GM18520 (cell line): ENCODE data around the gene MRPS35.

ENCODE experiments used
- ATAC-seq: cut with Tn5 transposase; IDR thresholded peaks from one replicate; pipeline ENCODE4 v1.9.1; 2021; ENCODE audit not compliant: unreplicated experiment

MRPS35 gene

GRCh38 chr12:27771481-27772327, 61.1 kb downstream of the MRPS35 start:
- no peak for ATAC-seq

GRCh38 chr12:27772328-27773049, 61.9 kb downstream of the MRPS35 start:
- no peak for ATAC-seq

GRCh38 chr12:27777141-27777540, 66.5 kb downstream of the MRPS35 start:
- ATAC-seq = no peak

GRCh38 chr12:27778206-27778605, 67.6 kb downstream of the MRPS35 start:
- no peak for ATAC-seq

GRCh38 chr12:27779416-27779919, 68.8 kb downstream of the MRPS35 start:
- no peak for ATAC-seq

- peak; percentile 57 for ATAC-seq
Observed at GRCh38 chr12:27779920-27780611, 69.4 kb downstream of the MRPS35 start, which contains the start of the genes KLHL42 and MANSC4. Gene KLHL42, plus strand, starts transcription at chr12:27780233. Its CDS starts 98 bp downstream, at chr12:27780331. Gene MANSC4, minus strand, starts transcription at chr12:27780236. Its CDS starts 8,960 bp downstream, at chr12:27771276.

GRCh38 chr12:27780612-27781408, 70.2 kb downstream of the MRPS35 start:
- ATAC-seq = peak; percentile 8

GRCh38 chr12:27781680-27782079, 71.0 kb downstream of the MRPS35 start:
- ATAC-seq = no peak

- no peak for ATAC-seq
Observed at GRCh38 chr12:27782481-27782880, 71.8 kb downstream of the MRPS35 start.

GRCh38 chr12:27785882-27786570, 75.4 kb downstream of the MRPS35 start:
- no peak for ATAC-seq

GRCh38 chr12:27787559-27787958, 76.9 kb downstream of the MRPS35 start:
- no peak for ATAC-seq

GRCh38 chr12:27790179-27790578, 79.5 kb downstream of the MRPS35 start:
- ATAC-seq = no peak

GRCh38 chr12:27794818-27795584, 84.4 kb downstream of the MRPS35 start:
- no peak for ATAC-seq

GRCh38 chr12:27796128-27796527, 85.5 kb downstream of the MRPS35 start:
- ATAC-seq = no peak

GRCh38 chr12:27797301-27798025, 86.8 kb downstream of the MRPS35 start:
- ATAC-seq = no peak

- ATAC-seq = no peak
Observed at GRCh38 chr12:27800819-27801218, 90.2 kb downstream of the MRPS35 start.

- ATAC-seq = no peak
Observed at GRCh38 chr12:27801630-27802029, 91.0 kb downstream of the MRPS35 start.

GRCh38 chr12:27802511-27802910, 91.9 kb downstream of the MRPS35 start:
- no peak for ATAC-seq
